Astrocyte (in vitro differentiated cells and primary cell): ENCODE data around the gene SNX15. TPM values are rescaled to one million over a fixed set of nuclear protein-coding genes. Genes with fewer than 3 reads are reported as not detected.

ENCODE experiments used
- DNase-seq: peaks from one replicate; pipeline ENCODE4 v3.0.0-alpha.2; 2010; ENCODE audit warnings: low read depth
- FAIRE-seq: peaks from 2 replicates; lab custom pipeline; 2011; peaks lifted over from hg19 to GRCh38; lab: Jason Lieb, UNC
- H2AFZ ChIP-seq: 2 replicates; pipeline ENCODE4 v1.6.0; 2012; ENCODE audit warnings: low read depth, low read length, inconsistent platforms
- H3K27ac ChIP-seq: 2 replicates; pipeline ENCODE4 v1.5.1; 2011; ENCODE audit warnings: low read depth, low read length, inconsistent platforms
- H3K27me3 ChIP-seq: 2 replicates; pipeline ENCODE4 v1.6.0; 2011; ENCODE audit warnings: low read length, inconsistent platforms; ENCODE audit not compliant: insufficient read depth
- H3K36me3 ChIP-seq: 2 replicates; pipeline ENCODE4 v1.5.1; 2011; ENCODE audit warnings: low read length, inconsistent platforms; ENCODE audit not compliant: insufficient read depth
- H3K4me1 ChIP-seq: 2 replicates; pipeline ENCODE4 v1.5.1; 2011; ENCODE audit warnings: low read length, inconsistent platforms; ENCODE audit not compliant: insufficient read depth
- H3K4me2 ChIP-seq: 2 replicates; pipeline ENCODE4 v1.6.0; 2012; ENCODE audit warnings: low read length, inconsistent platforms
- H3K4me3 ChIP-seq: 2 replicates; pipeline ENCODE4 v1.5.1; 2011; ENCODE audit warnings: low read depth, mild to moderate bottlenecking, low read length, inconsistent platforms; ENCODE audit not compliant: insufficient read depth
- H3K79me2 ChIP-seq: 2 replicates; pipeline ENCODE4 v1.6.0; 2012; ENCODE audit warnings: mild to moderate bottlenecking, low read length, inconsistent platforms; ENCODE audit not compliant: insufficient read depth
- H3K9ac ChIP-seq: 2 replicates; pipeline ENCODE4 v1.6.0; 2012; ENCODE audit warnings: mild to moderate bottlenecking, low read length, inconsistent platforms
- H3K9me3 ChIP-seq: 2 replicates; pipeline ENCODE4 v1.5.1; 2012; ENCODE audit warnings: low read depth, mild to moderate bottlenecking, low read length, inconsistent platforms; ENCODE audit not compliant: insufficient read depth
- H4K20me1 ChIP-seq: 2 replicates; pipeline ENCODE4 v1.6.0; 2012; ENCODE audit warnings: low read length, inconsistent platforms; ENCODE audit not compliant: insufficient read depth
- H3K27ac Mint-ChIP-seq: one replicate; pipeline ENCODE4 v1.8.0; 2021; ENCODE audit warnings: mild to moderate bottlenecking, mixed read lengths; ENCODE audit not compliant: unreplicated experiment
- H3K27me3 Mint-ChIP-seq: one replicate; pipeline ENCODE4 v1.8.0; 2021; ENCODE audit warnings: low read depth, mixed read lengths; ENCODE audit not compliant: unreplicated experiment
- H3K36me3 Mint-ChIP-seq: one replicate; pipeline ENCODE4 v1.8.0; 2021; ENCODE audit warnings: low read depth, mixed read lengths; ENCODE audit not compliant: unreplicated experiment
- H3K4me1 Mint-ChIP-seq: one replicate; pipeline ENCODE4 v1.8.0; 2021; ENCODE audit warnings: low read depth, mixed read lengths; ENCODE audit not compliant: unreplicated experiment
- H3K4me3 Mint-ChIP-seq: one replicate; pipeline ENCODE4 v1.8.0; 2021; ENCODE audit warnings: mild to moderate bottlenecking, moderate library complexity, mixed read lengths; ENCODE audit not compliant: unreplicated experiment
- H3K9me3 Mint-ChIP-seq: one replicate; pipeline ENCODE4 v1.8.0; 2021; ENCODE audit warnings: mild to moderate bottlenecking, mixed read lengths; ENCODE audit not compliant: unreplicated experiment
- CTCF ChIP-seq: IDR thresholded peaks from 2 replicates; pipeline ENCODE4 v1.5.1; 2011; ENCODE audit warnings: low read depth, mild to moderate bottlenecking, inconsistent platforms, low read length, moderate library complexity; ENCODE audit not compliant: insufficient read depth
- EZH2 ChIP-seq: IDR thresholded peaks from 2 replicates; pipeline ENCODE4 v1.6.1; 2012; ENCODE audit warnings: mild to moderate bottlenecking, low read length, inconsistent platforms; ENCODE audit not compliant: insufficient read depth
- total RNA-seq: library from RNA; stranded (reverse); gene quantifications from 2 replicates; pipeline ENCODE4 v1.2.1, GENCODE V29; 2021

The SNX15 gene
- total RNA-seq, 1 donor from 2014 or later: 18.5 TPM

GRCh38 chr11:65032216-65032615, 5.0 kb downstream of the SNX15 start:
- Mint-ChIP-seq H3K27me3 (no peaks in the 10 kb centered on the region), H3K4me3 (no peak overlapping the region), H3K27ac (no peak overlapping the region), H3K9me3 (no peaks in the 10 kb centered on the region), H3K36me3 (peaks cover 7% of the 10 kb centered on the region), H3K4me1 (no peaks in the 10 kb centered on the region)
- Histone ChIP-seq H3K27ac (no peak overlapping the region), H3K4me1 (no peaks in the 10 kb centered on the region), H4K20me1 (no peaks in the 10 kb centered on the region), H3K79me2 (no peaks in the 10 kb centered on the region), H3K4me2 (no peak overlapping the region), H3K9me3 (no peaks in the 10 kb centered on the region), H3K27me3 (no peaks in the 10 kb centered on the region), H3K4me3 (no peak overlapping the region), H3K9ac (no peak overlapping the region), H2AFZ (no peak overlapping the region), H3K36me3 (peaks cover 3% of the 10 kb centered on the region)
- FAIRE-seq (no peak), DNase-seq (no peak)
- TF ChIP-seq CTCF (no peak), EZH2 (no peak)

- no peaks in the 10 kb centered on the region for H3K9me3 ChIP-seq
- no peaks in the 10 kb centered on the region for H3K79me2 ChIP-seq
- H3K27ac Mint-ChIP-seq: no peak overlapping the region
- no peak overlapping the region for H2AFZ ChIP-seq
- H3K4me3 ChIP-seq: no peak overlapping the region
- no peak overlapping the region for H3K4me2 ChIP-seq
- no peaks in the 10 kb centered on the region for H3K4me1 Mint-ChIP-seq
- H3K27ac ChIP-seq: no peak overlapping the region
- H3K27me3 ChIP-seq: no peaks in the 10 kb centered on the region
- no peaks in the 10 kb centered on the region for H3K9me3 Mint-ChIP-seq
- H3K4me3 Mint-ChIP-seq: no peak overlapping the region
- no peaks in the 10 kb centered on the region for H4K20me1 ChIP-seq
- H3K36me3 ChIP-seq: peaks cover 7% of the 10 kb centered on the region
- DNase-seq: no peak
- H3K27me3 Mint-ChIP-seq: no peaks in the 10 kb centered on the region
- H3K36me3 Mint-ChIP-seq: peaks cover 7% of the 10 kb centered on the region
- H3K4me1 ChIP-seq: no peaks in the 10 kb centered on the region
- TF ChIP-seq CTCF (no peak), EZH2 (no peak)
- no peak for FAIRE-seq
- H3K9ac ChIP-seq: no peak overlapping the region
Observed at GRCh38 chr11:65034423-65034822, 7.2 kb downstream of the SNX15 start.

- Histone ChIP-seq H3K79me2 (no peaks in the 10 kb centered on the region), H3K4me1 (peaks cover 3% of the 10 kb centered on the region), H3K27me3 (no peaks in the 10 kb centered on the region), H3K27ac (no peak overlapping the region), H3K4me3 (no peak overlapping the region), H2AFZ (no peak overlapping the region), H3K4me2 (no peak overlapping the region), H3K9ac (no peak overlapping the region), H3K36me3 (peaks cover 7% of the 10 kb centered on the region), H3K9me3 (no peaks in the 10 kb centered on the region), H4K20me1 (no peaks in the 10 kb centered on the region)
- TF ChIP-seq CTCF (no peak), EZH2 (no peak)
- Mint-ChIP-seq H3K4me3 (no peak overlapping the region), H3K4me1 (peaks cover 1% of the 10 kb centered on the region), H3K27ac (no peak overlapping the region), H3K9me3 (no peaks in the 10 kb centered on the region), H3K36me3 (peaks cover 7% of the 10 kb centered on the region), H3K27me3 (no peaks in the 10 kb centered on the region)
- FAIRE-seq (no peak), DNase-seq (no peak)
Observed at GRCh38 chr11:65035579-65035978, 8.3 kb downstream of the SNX15 start.
